Liver (tissue), 9 donors: ENCODE data around the gene MYLK3. TPM values are rescaled to one million over a fixed set of nuclear protein-coding genes. Genes with fewer than 3 reads are reported as not detected.

Experiments used
- DNase-seq: peaks from one replicate; pipeline ENCODE4 v3.0.0-alpha.2; 2017; ENCODE audit warnings: low spot score
- H3K27ac ChIP-seq, 2 donors: one replicate each; pipeline ENCODE4 v1.7.0; 2013; ENCODE audit warnings: inconsistent platforms in 2 of 2, low read length in 2 of 2, control low read depth in 1 of 2, low read depth in 1 of 2, mild to moderate bottlenecking in 1 of 2
- H3K27me3 ChIP-seq, 4 donors: one replicate each; pipeline versions ENCODE4 v1.6.1 to v1.7.0; 2013; ENCODE audit warnings: low read length in 3 of 4, inconsistent platforms in 1 of 4, mild to moderate bottlenecking in 1 of 4, moderate library complexity in 1 of 4; ENCODE audit not compliant: control insufficient read depth in 4 of 4, insufficient read depth in 4 of 4
- H3K36me3 ChIP-seq, 4 donors: one replicate each; pipeline versions ENCODE4 v1.6.1 to v1.7.0; 2013; ENCODE audit warnings: low read length in 3 of 4, mild to moderate bottlenecking in 3 of 4, low read depth in 1 of 4, moderate library complexity in 1 of 4; ENCODE audit not compliant: control insufficient read depth in 4 of 4, insufficient read depth in 3 of 4
- H3K4me1 ChIP-seq, 4 donors: one replicate each; pipeline versions ENCODE4 v1.6.1 to v1.7.0; 2013; ENCODE audit warnings: low read length in 3 of 4, mild to moderate bottlenecking in 3 of 4, moderate library complexity in 1 of 4; ENCODE audit not compliant: control insufficient read depth in 4 of 4, insufficient read depth in 4 of 4
- H3K4me3 ChIP-seq, 3 donors: one replicate each; pipeline versions ENCODE4 v1.6.1 to v1.7.0; 2013; ENCODE audit warnings: low read length in 3 of 3, control low read depth in 1 of 3, low read depth in 1 of 3, mild to moderate bottlenecking in 1 of 3
- H3K9ac ChIP-seq, 2 donors: one replicate each; pipeline ENCODE4 v1.7.0; 2013; ENCODE audit warnings: low read length in 2 of 2, mild to moderate bottlenecking in 2 of 2, moderate library complexity in 2 of 2, control low read depth in 1 of 2, low read depth in 1 of 2
- H3K9me3 ChIP-seq, 4 donors: one replicate each; pipeline versions ENCODE4 v1.6.1 to v1.7.0; 2013; ENCODE audit warnings: low read length in 3 of 4; ENCODE audit not compliant: control insufficient read depth in 4 of 4
- EGR1 ChIP-seq, 2 donors: IDR thresholded peaks; 2 replicates each; pipeline ENCODE4 v1.6.1; 2016 to 2018; ENCODE audit warnings: antibody characterized with exemption in 2 of 2, low read depth in 2 of 2
- HNF4G ChIP-seq: IDR thresholded peaks from 2 replicates; pipeline ENCODE4 v1.6.1; 2016; ENCODE audit warnings: antibody characterized with exemption
- RAD21 ChIP-seq, 2 donors: IDR thresholded peaks; 2 replicates each; pipeline ENCODE4 v1.6.1; 2016; ENCODE audit warnings: antibody characterized with exemption in 2 of 2, mild to moderate bottlenecking in 2 of 2
- RXRA ChIP-seq, 2 donors: IDR thresholded peaks; 2 replicates each; pipeline ENCODE4 v1.6.1; 2017 to 2018; ENCODE audit warnings: antibody characterized with exemption in 2 of 2, mild to moderate bottlenecking in 1 of 2
- YY1 ChIP-seq: IDR thresholded peaks from 2 replicates; pipeline ENCODE4 v1.6.1; 2016; ENCODE audit warnings: antibody characterized with exemption, mild to moderate bottlenecking
- WGBS: extraction: QIAGEN DNeasy Blood & Tissue Kit; methylation state at CpG from one replicate; pipeline ENCODE4 v1.1.7; 2013; 5-methylcytosine and 5-hydroxymethylcytosine counted together
- polyA plus RNA-seq, 2 donors: library from polyadenylated mRNA; stranded (reverse) in 1 of 2; unstranded in 1 of 2; fragments of 200-250 nt in 1 of 2; fragments of >200 nt in 1 of 2; fragmentation: Nextera tagmentation in 1 of 2; extraction: Ambion mirVana in 1 of 2; gene quantifications; one replicate each; pipeline versions ENCODE4 v1.2.1 to v1.2.3, GENCODE V29; 2013 to 2015
- total RNA-seq, 2 donors: library from RNA; depleted of rRNA; stranded (reverse); fragments of >200 nt; gene quantifications; one replicate each; pipeline ENCODE4 v1.2.3, GENCODE V29; 2014
- TF ChIP-seq, protein P1 (sequence below): fragments of 150-350 bp; IDR thresholded peaks from 2 replicates; pipeline ENCODE4 v1.5.1; 2017; ENCODE audit warnings: improper control_type of control experiment, low read depth, low read length; ENCODE audit not compliant: missing input control
- TF ChIP-seq, protein P2 (sequence below): IDR thresholded peaks from 2 replicates; pipeline ENCODE4 v1.6.1; 2016; ENCODE audit warnings: antibody characterized with exemption
- TF ChIP-seq, protein P3 (sequence below): IDR thresholded peaks from 2 replicates; pipeline ENCODE4 v1.6.1; 2016; ENCODE audit warnings: antibody characterized with exemption
- TF ChIP-seq, protein P4 (sequence below): IDR thresholded peaks from 2 replicates; pipeline ENCODE4 v1.6.1; 2016; ENCODE audit warnings: antibody characterized with exemption, mild to moderate bottlenecking
- donor health status: healthy.
- donor health status: healthy.
- donor health status: healthy.
- donor health status: healthy.
- donor health status: healthy.

The MYLK3 gene
- total and polyA plus RNA-seq, 4 donors, result 0.01 to 1.1 (median 0.23) TPM

DNA sequence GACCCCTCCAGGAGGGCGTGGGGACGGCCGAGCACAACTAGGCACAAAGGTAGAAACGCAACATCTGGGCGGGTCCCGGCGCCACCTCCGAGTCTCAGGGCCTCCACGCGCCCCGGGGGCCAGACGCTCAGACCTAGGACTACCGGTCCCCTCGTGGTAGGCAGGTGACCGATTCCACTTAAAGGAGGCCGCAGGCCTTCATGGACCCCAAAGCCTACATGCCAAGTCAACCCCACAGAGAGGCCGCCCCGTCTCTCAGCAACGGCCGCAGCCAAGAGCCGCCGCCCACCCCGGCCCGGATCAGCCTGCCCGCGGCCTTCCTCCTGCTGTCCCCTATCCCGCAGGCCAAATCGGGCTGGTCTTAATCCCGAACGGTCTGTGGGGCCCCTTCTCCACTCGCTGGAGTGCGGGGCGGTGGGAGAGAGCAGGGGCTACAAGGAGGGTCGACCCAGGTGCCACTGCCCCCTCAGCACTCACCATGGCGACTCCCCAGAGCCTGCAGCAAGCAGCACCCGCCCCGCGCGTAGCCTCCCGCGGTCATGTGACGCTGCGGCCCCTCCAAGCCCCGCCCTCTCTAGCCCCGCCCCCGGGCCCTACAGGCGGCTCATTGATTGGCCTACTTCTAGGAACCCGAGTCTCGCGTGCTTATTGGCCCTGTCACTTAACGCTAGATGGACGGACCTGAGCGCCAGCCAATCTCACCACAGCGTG lies 59.3 kb downstream of the MYLK3 start, which contains the start of gene VPS35 (continued):
- TF ChIP-seq, protein P1, sequence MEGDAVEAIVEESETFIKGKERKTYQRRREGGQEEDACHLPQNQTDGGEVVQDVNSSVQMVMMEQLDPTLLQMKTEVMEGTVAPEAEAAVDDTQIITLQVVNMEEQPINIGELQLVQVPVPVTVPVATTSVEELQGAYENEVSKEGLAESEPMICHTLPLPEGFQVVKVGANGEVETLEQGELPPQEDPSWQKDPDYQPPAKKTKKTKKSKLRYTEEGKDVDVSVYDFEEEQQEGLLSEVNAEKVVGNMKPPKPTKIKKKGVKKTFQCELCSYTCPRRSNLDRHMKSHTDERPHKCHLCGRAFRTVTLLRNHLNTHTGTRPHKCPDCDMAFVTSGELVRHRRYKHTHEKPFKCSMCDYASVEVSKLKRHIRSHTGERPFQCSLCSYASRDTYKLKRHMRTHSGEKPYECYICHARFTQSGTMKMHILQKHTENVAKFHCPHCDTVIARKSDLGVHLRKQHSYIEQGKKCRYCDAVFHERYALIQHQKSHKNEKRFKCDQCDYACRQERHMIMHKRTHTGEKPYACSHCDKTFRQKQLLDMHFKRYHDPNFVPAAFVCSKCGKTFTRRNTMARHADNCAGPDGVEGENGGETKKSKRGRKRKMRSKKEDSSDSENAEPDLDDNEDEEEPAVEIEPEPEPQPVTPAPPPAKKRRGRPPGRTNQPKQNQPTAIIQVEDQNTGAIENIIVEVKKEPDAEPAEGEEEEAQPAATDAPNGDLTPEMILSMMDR, result peak; percentile 18
- TF ChIP-seq RAD21 (IDR thresholded peaks at IDR 0.05), result no peak

DNA sequence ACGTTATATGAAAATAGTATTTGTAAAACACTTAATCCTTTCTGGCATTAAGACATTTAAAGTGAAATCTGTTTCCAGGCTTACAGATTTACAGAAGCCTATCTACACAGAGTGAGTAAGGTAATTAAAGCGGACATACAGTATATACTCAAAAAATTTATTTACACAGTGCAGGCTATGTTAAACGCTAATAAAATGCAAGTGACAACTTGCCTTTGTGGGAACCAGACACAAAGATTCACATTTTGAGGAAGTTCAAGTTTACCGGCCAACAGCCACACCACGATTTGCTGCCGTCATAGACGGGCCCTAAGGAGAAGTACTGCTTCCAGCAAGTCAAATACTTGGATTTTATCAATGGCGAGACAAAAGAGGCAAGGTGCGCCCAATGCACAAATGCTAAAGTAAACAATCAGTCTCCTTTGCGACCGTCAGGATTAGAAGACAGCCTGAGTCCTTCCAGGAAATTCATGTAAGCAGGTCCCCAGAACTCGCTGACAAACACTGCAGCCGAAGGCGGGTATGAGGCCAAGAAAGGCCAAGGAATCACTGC lies 60.0 kb downstream of the MYLK3 start:
- no peaks in the 10 kb centered on the region for H3K27me3 ChIP-seq
- no peaks in the 10 kb centered on the region for H3K9me3 ChIP-seq
- H3K36me3 ChIP-seq, result no peaks in the 10 kb centered on the region
- peak overlapping the region; percentile 70 to 88 (median 81) for H3K4me3 ChIP-seq
- 10% methylated on average over 14 of the region's 14 CpGs for WGBS
- peaks cover 4 to 29% (median 23%) of the 10 kb centered on the region in 4 donors for H3K4me1 ChIP-seq
- DNase-seq, result no peak
- TF ChIP-seq RXRA (IDR thresholded peaks at IDR 0.05), result no peak
- TF ChIP-seq, protein P1, result no peak
- TF ChIP-seq, protein P2, sequence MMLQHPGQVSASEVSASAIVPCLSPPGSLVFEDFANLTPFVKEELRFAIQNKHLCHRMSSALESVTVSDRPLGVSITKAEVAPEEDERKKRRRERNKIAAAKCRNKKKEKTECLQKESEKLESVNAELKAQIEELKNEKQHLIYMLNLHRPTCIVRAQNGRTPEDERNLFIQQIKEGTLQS, result no peak
- TF ChIP-seq YY1, result no peak
- no peak for TF ChIP-seq EGR1 (IDR thresholded peaks at IDR 0.05; ENCODE audit: low read depth in 2 of 2)
- no peak for TF ChIP-seq HNF4G
- TF ChIP-seq, protein P3, sequence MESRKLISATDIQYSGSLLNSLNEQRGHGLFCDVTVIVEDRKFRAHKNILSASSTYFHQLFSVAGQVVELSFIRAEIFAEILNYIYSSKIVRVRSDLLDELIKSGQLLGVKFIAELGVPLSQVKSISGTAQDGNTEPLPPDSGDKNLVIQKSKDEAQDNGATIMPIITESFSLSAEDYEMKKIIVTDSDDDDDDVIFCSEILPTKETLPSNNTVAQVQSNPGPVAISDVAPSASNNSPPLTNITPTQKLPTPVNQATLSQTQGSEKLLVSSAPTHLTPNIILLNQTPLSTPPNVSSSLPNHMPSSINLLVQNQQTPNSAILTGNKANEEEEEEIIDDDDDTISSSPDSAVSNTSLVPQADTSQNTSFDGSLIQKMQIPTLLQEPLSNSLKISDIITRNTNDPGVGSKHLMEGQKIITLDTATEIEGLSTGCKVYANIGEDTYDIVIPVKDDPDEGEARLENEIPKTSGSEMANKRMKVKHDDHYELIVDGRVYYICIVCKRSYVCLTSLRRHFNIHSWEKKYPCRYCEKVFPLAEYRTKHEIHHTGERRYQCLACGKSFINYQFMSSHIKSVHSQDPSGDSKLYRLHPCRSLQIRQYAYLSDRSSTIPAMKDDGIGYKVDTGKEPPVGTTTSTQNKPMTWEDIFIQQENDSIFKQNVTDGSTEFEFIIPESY, result no peak
- TF ChIP-seq, protein P4, sequence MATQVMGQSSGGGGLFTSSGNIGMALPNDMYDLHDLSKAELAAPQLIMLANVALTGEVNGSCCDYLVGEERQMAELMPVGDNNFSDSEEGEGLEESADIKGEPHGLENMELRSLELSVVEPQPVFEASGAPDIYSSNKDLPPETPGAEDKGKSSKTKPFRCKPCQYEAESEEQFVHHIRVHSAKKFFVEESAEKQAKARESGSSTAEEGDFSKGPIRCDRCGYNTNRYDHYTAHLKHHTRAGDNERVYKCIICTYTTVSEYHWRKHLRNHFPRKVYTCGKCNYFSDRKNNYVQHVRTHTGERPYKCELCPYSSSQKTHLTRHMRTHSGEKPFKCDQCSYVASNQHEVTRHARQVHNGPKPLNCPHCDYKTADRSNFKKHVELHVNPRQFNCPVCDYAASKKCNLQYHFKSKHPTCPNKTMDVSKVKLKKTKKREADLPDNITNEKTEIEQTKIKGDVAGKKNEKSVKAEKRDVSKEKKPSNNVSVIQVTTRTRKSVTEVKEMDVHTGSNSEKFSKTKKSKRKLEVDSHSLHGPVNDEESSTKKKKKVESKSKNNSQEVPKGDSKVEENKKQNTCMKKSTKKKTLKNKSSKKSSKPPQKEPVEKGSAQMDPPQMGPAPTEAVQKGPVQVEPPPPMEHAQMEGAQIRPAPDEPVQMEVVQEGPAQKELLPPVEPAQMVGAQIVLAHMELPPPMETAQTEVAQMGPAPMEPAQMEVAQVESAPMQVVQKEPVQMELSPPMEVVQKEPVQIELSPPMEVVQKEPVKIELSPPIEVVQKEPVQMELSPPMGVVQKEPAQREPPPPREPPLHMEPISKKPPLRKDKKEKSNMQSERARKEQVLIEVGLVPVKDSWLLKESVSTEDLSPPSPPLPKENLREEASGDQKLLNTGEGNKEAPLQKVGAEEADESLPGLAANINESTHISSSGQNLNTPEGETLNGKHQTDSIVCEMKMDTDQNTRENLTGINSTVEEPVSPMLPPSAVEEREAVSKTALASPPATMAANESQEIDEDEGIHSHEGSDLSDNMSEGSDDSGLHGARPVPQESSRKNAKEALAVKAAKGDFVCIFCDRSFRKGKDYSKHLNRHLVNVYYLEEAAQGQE, result no peak
- H3K27ac ChIP-seq, result peak overlapping the region; percentile 90
- peak overlapping the region in 1 of 2 donors; percentile 45 for H3K9ac ChIP-seq
